WTC11 (cell line): Measurements from ENCODE around the gene OCRL.

ENCODE experiments used
- AFF4 ChIP-seq: sonication (generic); formaldehyde crosslinking; IDR thresholded peaks from 2 replicates; pipeline ENCODE4 v1.8.1; 2023; ENCODE audit warnings: mild to moderate bottlenecking, missing genetic modification reagents, borderline replicate concordance
- CTCF ChIP-seq: fragments of 200-600 bp; IDR thresholded peaks from 2 replicates; pipeline ENCODE4 v1.8.0; 2022; ENCODE audit warnings: antibody characterized with exemption
- E2F1 ChIP-seq: sonication (generic); formaldehyde crosslinking; IDR thresholded peaks from 2 replicates; pipeline ENCODE4 v1.8.0; 2022; ENCODE audit warnings: mild to moderate bottlenecking, missing genetic modification reagents
- ESRRA ChIP-seq: sonication (generic); formaldehyde crosslinking; IDR thresholded peaks from 2 replicates; pipeline ENCODE4 v1.8.1; 2022; ENCODE audit warnings: mild to moderate bottlenecking, missing genetic modification reagents, borderline replicate concordance
- FOXP1 ChIP-seq: sonication (generic); formaldehyde crosslinking; IDR thresholded peaks from 2 replicates; pipeline ENCODE4 v1.8.0; 2022; ENCODE audit warnings: missing genetic modification reagents, mild to moderate bottlenecking, moderate library complexity, borderline replicate concordance
- NFE2L1 ChIP-seq: sonication (generic); formaldehyde crosslinking; IDR thresholded peaks from 2 replicates; pipeline ENCODE4 v1.8.1; 2023; ENCODE audit warnings: missing genetic modification reagents
- SP1 ChIP-seq: sonication (generic); formaldehyde crosslinking; conservative IDR thresholded peaks from 2 replicates; pipeline ENCODE4 v1.8.1; 2022; ENCODE audit warnings: missing genetic modification reagents
- TEAD4 ChIP-seq: sonication (generic); formaldehyde crosslinking; IDR thresholded peaks from 2 replicates; pipeline ENCODE4 v1.8.0; 2022; ENCODE audit warnings: mild to moderate bottlenecking, missing genetic modification reagents
- ZNF425 ChIP-seq: fragments of 250-450 bp; sonication (Bioruptor Pico); conservative IDR thresholded peaks from 2 replicates; pipeline ENCODE4 v1.9.0; 2021; ENCODE audit warnings: mild to moderate bottlenecking
- TF ChIP-seq, protein P1 (sequence below): sonication (generic); formaldehyde crosslinking; IDR thresholded peaks from 2 replicates; pipeline ENCODE4 v1.8.0; 2022; ENCODE audit warnings: mild to moderate bottlenecking, missing genetic modification reagents

GRCh38 chrX:129511689-129512088 lies 28.4 kb upstream of the OCRL start:
- TF ChIP-seq ESRRA (CRISPR knock-in tag): no peak
- no peak for TF ChIP-seq SP1 (CRISPR knock-in tag)
- TF ChIP-seq FOXP1 (CRISPR knock-in tag): no peak
- TF ChIP-seq TEAD4: no peak
- TF ChIP-seq CTCF: no peak
- TF ChIP-seq E2F1 (CRISPR knock-in tag): no peak
- TF ChIP-seq, protein P1, sequence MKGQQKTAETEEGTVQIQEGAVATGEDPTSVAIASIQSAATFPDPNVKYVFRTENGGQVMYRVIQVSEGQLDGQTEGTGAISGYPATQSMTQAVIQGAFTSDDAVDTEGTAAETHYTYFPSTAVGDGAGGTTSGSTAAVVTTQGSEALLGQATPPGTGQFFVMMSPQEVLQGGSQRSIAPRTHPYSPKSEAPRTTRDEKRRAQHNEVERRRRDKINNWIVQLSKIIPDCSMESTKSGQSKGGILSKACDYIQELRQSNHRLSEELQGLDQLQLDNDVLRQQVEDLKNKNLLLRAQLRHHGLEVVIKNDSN (CRISPR knock-in tag): no peak
- no peak for TF ChIP-seq ZNF425 (CRISPR knock-in tag)
- TF ChIP-seq NFE2L1 (CRISPR knock-in tag): no peak
- TF ChIP-seq AFF4 (CRISPR knock-in tag): no peak
